NCI-H2227 (cell line): ENCODE results near the gene LCN10.

Source experiments
- DNase-seq: peaks from one replicate; lab custom pipeline; 2025; ENCODE audit not compliant: unreplicated experiment; lab: John Stamatoyannopoulos, UW

LCN10 gene

DNA sequence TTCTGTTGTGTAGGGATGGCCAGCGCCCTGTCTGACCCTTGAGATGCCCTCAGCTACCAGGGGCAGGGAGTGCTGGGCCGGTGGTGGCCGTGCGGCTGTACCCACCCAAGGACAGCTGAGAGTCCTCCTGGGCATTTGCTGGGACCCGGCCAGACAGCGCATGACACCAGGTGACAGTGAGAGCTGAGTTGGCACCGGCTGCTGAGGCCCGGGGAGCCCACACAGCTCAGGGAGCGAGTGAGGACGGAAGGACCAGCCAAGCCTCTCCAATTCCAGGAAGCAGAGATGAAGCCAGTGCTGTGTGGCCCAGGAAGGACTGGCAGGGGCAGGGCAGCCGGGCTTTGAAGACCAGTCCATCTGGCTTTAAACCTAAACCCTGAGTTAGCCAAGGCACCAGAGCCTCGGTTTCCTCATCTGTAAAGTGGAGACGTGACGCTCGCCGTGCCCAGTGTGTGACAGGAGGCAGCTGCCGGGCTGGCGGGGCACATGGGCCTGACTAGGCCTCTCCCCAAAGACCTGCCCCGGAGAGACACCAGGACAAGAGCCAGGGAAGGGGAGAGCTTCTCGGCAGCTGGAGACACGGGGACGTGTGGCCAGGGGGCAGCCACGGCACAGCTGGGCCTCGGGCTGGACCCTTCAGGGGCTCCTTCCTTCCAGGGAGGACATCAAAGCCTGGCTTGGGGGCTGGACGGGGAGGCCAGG, 52.5 kb downstream of the LCN10 start:
- no peak for DNase-seq

DNA sequence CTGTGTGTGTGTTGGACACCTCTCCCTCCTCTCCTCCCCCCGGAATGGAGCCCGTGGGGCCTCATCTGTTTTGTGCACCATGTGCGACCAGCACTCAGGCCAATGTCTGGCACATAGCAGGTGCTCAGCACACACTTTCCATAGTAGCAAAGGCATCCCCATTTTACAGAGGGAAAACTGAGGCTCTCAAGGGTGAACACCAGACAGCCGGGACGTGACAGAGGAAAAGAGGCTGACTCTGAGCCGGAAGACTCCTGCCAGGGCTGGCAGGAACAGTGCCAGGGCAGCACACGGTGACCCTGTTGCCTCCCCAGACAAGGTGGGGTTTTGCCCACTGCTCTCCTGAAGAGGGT, 53.7 kb downstream of the LCN10 start:
- no peak for DNase-seq

DNA sequence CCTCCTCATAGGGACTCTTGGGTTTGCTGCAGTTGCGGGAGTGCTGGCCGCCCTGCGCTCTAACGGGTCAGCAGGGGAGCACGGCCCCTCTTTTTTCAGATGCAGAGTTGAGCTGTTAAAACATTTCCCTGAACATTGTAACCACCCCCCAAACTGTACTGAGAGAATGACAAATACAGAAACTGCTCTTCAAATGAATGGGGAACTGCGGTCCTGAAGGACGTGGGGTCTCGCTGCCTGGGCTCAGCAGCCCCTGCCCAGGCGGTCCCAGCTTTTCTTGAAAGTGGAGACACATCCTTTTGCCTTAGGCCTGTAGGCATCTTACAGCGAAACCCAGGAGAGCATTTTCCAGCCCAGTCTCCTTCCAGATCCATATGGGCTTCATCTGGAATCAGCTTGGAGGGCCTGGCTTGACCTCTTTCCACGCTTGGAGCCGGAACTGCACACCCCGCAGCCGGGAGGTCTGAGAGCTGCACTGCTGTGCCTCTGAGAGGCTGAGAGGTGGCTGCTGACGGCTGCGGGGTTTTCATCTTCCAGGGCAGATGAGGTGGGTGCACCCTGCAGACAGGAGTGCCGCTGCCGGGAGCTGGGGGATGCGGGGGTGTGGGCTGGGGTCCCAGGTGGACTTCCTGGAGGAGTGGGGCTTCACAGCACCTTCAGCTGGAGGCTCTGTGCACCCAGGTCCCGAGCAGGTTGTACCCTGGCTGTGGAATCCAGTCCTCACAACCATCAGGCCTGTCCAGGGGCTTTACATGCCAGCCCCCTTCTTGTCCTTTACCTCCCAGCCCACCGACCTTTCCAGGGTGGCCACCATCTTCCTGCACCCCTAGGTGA, 54.2 kb downstream of the LCN10 start:
- no peak for DNase-seq
